Amygdala (tissue), 56 donors: Measurements from ENCODE around the gene TPH2.

Experiments
- DNase-seq, 56 donors: peaks; one replicate each; lab custom pipeline; 2025; lab: John Stamatoyannopoulos, UW

Gene TPH2

DNA sequence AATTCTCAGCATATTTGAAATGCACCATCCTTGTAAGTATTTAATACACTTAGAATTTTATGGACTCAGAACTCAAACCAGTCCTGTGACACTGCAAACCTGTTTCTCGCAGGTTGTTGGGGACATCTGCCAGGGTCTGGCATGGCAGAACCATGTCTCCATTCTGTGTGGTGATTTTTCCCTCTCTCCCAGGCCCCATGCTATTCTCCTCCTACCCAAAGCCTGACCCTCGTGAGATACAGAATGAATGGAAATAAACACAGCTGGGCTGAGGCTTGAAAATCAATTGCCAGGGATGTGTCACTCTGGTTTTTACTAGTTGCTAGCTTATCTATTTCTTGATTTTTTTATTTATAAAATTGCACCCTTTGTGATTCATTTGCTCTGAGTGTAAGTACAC, 19.8 kb downstream of the TPH2 start:
- DNase-seq = no peak

DNA sequence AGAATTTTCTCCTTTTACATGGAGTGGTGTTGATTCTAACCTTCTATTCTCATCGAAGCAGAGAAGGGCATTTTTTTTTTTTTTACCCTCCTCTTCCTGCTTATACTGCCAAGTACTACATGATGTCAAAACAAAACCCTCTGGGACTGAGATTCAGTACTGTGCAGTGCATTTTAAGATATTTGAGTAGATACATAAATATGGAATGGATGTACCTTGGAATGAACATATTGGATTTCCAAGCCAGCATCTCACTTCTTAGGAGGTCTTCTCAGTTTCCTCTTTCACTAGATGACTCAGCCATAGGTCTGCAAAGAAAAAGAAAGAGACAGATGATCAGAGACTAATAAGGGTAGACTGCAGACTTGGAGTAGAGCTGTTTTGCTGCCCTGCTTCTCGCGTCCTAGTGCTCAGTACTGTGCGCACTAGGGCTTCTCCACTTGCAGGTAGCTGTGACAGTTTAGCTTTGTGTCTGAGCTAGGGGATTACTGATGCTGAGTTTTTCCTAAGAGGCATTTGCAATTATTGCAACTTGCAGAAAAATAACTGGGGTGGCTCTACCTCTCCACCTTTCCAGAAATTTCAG, 20.4 kb downstream of the TPH2 start:
- no peak for DNase-seq

DNA sequence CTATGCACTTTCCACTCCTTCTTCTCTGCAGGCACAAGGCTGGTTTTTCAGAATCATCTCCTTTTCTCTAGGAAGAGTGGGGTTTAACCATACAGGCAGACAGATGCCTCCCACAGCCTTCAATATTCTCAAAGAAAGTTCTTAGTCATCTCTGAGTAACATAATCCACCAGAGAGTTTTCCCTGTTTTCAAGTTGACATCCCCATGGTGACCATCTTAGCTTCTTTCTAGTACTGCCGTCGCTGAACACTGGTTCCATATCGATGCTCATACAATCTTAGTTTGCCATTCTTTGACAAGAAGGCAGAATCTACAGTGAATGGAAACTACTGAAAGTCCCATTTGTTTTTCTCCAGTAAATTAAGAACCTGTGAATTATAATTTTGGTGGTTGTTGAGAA, 28.6 kb downstream of the TPH2 start:
- no peak for DNase-seq

DNA sequence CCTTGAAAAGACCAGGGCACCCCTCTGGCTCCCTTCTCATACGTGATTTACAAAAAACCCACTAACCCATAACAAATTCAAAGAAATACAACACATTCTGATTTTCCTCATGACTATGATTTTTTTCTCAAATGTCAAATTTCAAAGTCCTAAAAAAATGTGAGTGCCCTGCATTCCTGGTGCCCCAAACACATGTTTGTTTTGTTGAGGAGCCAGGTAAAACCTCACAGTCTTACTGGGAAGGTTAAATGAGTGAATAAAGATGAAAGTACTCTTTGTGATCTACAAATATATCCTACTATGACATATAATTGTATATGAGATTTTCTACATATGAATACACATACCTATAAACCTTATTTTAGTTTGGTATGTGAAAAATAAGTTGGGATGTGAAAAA, 30.7 kb downstream of the TPH2 start:
- no peak for DNase-seq

DNA sequence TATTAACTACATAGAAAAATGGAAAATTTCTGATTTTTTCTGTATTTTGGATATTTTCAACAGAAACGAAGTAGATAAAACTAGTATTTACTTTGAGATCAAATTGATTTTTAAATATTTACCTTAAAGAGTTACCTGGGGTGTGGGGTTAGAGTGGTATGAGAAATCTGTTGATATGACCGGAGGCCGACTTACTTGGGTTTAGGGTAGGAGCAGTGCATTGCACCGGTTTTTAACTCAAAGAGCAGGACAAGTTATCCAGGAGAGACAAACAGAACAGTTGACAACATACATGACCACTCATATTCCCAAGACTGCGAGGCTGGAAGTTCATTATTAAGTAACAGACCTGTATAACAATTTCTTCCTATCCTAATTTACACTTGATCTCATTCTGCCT, 31.4 kb downstream of the TPH2 start:
- no peak for DNase-seq

DNA sequence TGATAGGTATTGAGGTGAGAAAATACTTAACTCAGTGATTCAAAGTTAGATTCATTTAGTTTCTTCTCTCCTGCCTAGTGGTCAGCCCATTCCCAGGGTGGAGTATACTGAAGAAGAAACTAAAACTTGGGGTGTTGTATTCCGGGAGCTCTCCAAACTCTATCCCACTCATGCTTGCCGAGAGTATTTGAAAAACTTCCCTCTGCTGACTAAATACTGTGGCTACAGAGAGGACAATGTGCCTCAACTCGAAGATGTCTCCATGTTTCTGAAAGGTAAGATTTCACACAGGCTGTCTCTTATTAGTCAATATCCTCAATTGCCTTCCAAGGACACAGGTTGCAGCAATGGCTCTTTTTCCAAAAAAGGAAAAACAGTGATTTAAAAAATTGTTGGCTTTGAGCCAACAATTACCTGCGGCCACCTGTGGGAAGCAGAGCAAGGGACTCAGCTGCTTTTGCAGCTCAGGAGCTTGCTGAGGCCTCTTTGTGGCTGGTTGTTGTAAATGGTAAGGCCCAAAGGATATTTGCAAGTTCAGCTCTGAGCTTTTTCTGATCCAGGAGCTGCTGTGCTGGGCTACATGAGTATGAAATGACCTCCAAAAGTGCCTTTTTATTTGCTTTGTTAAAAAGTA, 33.9 kb downstream of the TPH2 start:
- DNase-seq = no peak

DNA sequence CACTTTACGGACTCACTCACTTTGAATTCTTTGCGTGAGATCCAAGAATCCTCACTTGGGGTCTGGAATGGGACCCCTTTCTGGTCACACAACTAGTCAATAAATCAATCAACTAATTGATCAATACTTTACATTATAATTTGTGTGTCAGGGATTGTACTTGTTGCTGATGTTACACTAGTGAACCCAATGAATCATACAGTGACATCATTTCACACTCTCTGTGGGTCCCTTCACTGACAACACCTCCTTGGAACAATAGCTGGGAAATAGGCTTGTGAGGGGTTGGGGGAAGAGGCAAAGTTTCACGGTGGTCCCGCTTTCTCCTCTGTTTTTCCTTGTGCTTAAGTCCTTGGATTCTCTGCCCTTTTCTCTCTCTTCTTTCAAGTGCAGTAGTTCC, 35.0 kb downstream of the TPH2 start:
- DNase-seq = no peak

DNA sequence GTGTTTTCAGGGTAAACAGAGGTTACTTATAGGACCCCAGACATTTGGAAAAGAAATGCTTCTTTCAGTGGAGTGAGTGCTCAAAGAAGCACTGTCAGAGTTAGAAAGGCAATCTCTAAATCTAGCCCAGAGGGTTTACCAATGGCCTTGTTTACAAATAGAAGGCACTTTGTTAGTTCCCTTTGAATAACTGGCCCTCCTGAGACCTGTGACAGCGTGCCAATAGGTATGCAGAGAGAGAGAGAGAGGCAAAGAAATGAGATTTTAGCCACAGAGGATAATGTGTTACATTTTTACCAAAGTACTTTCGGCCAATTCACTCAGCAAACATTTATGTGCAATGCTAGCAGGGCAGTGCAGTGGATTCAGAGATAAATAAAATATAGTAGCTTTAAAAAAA, 41.9 kb downstream of the TPH2 start:
- no peak for DNase-seq

DNA sequence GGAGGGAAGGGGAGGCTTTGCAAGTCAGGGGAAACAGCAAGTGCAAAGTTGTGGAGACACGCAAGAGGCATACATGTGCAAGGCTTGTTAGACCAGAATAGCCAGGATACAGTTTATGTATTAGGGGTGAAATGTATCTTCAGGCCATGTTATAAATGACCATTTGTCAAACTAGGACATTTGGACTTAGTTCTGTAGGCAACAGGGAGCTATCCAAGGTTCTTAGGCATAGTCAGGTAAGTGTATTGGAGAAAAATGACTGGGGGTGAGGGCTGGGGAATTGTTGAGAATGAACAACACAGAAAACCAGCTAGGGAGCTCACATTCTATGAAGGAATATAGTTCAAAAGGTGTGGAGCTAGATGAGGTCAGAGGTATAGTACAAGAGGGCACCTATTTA, 42.5 kb downstream of the TPH2 start:
- no peak for DNase-seq

DNA sequence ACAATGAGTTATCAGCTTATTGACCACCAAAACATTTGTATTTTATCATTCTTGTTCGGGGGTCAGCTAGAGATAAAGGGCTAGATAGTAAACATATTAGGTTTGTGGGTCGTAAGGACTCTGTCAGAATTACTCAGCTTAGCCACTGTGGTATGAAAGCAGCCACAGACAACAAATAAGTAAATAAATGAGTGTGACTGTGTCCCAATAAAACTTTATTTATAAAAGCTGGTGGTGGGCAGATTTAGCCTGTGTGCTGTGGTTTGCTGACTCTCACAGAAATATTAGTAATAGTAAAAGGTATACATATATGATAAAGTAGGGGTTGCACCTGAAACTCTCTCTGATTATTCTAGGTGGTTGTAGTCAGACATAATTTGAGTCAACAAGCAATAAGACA, 56.1 kb downstream of the TPH2 start:
- DNase-seq = no peak

DNA sequence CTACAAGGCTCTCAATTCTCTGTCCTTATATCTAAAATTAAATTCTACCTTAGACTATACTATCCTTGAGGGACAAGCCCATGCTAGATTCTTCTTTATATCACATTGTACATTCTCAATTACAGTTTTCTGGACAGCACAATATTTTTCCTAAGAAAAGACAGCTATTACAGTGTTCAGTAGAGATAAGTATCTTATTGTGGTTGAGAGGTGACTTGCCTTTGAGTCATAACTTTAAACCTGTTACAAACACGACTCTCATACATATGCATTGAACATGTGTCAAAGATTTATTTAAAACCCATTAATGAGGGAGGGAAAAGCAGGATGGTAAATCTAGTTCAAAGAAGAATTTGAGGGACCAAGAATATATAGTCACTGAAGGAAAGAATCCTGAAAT, 61.1 kb downstream of the TPH2 start:
- no peak for DNase-seq

DNA sequence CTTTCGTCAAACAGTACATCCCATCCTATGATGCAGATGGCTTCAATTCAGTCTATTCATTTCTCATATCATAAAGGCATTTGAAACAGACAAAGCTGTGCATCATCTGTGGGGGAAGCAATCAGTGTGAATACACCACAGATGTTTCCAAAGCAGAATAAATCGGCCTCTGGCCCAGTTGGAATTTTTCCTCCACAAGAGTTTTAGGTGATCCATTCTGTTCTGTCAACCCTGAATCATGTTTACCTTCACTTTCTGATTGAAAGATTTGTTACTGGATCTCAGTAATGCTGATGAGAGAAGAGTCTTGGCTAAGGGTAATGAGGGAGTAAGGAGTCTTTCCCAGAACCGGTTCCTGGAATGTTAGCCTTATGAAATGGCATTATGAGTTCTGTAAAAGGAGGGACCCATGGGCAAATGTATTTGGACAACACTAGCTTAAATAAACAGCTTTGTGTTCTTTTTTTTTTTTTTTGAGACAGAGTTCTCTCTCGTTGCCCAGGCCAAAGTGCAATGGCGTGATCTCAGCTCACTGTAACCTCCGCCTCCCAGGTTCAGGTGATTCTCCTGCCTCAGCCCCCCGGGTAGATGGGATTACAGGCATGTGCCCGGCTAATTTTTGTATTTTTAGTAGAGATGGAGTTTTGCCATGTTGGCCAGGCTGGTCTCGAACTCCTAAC, 62.5 kb downstream of the TPH2 start:
- DNase-seq = no peak

DNA sequence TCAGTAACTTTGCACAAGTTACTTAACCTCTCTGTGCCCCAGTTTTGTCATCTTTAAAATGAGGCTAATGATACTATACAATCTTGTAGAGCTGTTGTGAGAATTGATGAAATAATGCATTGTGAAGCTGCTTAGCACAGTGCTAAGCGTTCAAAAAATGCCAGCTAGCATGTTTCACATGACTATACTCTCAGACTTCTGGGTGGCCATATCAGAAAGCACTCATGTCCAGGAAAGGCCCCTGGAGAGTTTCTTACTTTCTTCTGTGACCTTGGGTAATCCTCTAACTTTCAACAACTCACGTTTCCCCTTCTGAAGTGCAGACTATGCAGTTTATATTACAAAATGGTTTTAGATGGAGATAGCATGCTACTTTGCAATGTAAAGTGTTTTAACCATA, 68.1 kb downstream of the TPH2 start:
- no peak for DNase-seq

DNA sequence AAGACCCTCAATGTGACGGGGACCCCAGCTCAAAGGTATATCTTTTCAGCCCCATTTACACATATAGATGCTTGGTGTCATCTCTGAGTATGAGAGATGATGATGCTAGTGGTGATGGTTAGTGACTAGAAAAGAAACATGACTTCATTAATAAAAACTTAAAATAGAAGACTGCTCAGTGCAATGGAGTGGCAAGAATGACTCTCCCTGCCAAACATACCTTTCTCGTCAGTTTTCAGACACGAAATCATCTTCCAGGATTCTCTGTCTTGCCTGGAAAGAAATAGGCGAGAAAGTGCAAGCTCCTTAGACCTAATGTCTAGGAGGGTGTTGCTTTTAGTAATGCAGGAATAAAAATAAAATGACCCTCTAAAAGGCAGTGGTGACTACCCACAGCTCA, 71.7 kb downstream of the TPH2 start:
- no peak for DNase-seq

DNA sequence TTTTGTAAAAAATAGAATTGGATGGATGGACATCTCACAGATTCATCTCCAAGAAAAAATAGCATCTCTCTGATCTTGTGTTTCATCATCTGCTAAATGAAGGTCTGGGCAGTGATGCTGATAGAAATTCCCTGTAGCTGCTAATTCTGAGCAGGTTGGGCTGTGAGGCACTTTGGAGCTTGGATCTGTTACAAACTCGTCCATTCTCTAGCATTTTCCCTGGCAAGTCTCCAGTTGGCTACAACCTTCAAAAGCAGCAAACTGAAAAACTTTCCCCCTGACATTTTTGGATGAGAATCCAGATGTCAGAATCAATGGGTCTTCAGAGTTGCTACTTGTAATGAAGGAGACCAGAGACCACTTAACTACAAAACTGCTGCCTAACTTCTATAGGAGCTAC, 72.7 kb downstream of the TPH2 start:
- DNase-seq = no peak

DNA sequence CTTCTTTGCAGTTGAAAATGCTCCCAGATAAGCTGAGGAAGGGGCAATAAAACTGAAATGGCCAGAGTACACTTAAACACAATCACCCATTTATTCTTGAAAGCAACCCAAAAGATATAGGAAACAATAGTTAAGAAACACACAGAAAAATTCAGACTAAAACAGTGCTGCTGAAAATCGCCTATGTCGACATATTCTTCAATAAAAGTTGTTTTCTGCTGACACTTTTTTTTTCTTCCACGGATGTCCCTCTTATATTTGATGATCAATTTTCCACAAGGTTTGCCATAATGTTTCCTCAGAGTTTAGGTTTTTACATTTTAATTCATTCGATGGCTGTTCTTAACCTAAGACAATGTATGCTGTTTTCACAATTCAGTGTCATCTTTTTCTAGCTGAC, 74.2 kb downstream of the TPH2 start:
- DNase-seq = no peak

DNA sequence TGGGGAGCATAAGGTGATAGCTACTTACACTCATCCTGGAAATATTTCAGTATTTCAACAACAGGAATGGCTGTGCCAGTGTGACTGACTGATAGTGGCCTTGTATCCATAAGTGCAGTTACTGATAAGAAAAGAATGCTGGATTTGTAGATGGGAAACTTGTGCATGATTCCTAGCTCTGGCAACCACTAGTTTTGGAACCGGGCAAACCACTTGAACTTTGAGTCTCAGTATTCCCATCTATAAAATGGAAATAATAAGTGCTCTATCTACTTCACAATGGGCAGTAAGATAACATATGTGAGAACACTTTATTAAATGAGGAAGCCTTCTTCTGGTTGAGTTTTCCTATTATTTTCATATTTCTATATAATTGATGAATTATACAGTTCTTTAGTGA, 77.2 kb downstream of the TPH2 start:
- DNase-seq = no peak

DNA sequence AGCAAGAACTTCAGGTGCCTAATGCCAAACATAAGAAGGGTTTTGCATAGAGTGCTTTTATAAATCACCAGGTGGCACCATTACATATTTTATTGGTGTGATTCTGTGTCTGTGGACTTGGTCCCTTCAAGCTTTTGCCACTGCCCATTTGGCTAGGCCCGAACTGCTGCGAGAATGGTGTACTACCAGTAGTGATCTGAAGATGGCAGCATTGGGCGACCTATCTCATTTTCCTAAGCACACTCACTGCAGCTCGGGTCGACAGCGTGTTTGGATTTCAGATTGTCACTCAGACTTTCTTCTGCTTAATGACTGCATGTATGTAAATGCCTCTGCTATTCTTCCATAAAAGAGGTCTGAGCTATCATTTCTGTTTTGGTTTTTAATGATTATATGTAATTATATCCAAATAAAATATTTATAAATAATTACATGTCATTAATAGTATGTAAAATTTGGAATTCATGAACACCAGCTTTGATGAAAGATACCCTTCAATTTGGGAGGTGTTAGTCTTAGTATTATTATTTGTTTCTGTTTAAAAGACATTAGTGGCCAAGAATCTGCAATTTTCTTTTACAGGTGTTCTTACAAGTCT, 78.5 kb downstream of the TPH2 start:
- DNase-seq = peak in 55 of 56 donors; percentile 2 to 89 (median 45)

DNA sequence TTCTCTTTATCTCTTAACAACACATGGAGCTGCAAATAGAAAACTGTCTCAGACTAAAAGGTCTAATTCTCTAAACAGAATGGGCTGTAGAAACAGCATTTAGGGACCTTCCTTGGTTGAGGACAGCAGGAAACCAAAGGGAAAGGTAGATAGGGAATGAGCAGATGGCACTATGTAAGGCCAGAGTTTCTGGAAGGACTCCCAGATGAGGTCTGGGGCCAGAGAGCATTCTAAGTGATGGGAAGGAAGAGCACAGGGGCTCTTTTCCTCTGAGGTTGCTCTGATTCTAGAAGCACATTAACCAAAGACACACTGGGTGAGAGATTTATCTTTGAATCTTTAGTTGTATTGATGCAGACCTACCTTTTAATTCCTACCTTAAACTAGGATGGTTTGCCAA, 79.4 kb downstream of the TPH2 start:
- DNase-seq = no peak

DNA sequence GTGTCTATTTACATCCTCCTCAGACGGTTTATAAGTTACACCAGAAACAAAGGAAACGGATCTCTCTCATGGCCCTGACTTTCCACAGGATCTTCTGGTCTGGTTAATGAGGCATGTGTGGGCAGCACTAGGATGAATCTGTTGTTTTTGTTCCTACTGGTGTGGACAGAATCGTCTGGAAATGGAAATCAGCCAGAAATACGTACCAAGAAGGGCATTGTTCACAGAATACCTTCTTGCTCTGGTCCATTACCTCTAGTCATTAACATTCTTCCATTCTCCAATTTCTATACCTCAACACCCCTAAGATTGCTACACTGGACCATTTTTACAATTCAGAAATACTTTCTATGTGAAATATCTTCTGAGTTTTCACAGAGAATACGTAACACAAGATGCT, 86.0 kb downstream of the TPH2 start:
- DNase-seq = no peak

DNA sequence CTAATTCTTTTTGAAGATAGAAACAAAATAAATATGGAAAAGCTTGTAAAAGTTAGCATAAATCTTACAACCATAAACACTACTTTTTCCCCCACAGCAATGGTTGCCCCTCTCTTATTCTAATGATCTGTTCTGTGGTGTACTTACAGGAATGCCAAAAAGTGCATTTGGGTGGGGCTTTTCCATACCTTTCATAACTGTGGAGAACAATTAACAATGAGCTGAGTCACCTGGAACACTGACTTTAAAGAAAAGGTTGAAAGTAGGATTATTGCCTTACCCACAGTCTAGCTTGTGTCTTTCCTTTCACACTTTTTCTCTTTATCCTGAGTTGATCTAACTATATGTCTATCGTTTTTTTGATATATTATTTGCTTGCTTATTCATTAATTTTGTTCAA, 86.9 kb downstream of the TPH2 start:
- no peak for DNase-seq

DNA sequence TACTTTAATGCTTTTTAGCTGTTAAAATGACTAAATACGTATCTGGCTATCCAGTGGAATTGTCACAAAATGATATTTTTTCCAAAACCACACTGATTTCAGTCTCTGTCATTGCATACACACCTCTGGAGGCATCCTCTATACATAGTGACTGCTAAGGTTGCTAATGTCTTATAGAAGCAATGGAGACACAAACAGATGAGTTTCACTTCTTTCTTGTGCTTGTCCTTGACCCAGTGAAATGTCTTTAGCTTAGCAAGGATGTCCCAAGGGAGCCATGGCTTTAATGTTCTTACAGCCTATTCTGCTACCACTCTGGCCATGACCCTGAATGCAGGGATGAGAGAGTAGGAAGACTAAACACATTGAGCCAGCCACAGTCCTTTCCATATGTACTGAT, 90.3 kb downstream of the TPH2 start:
- DNase-seq = no peak
